ENCODE results near the gene MAG. TPM values are rescaled to one million over a fixed set of nuclear protein-coding genes. Genes with fewer than 3 reads are reported as not detected.

Gene MAG
- total and polyA plus RNA-seq, 2 of the 13 experiments (the other 11 are each of a cell fraction or from before 2014, with no cell fraction given): 0.20 to 1.3 TPM

GRCh38 chr19:35316560-35316959, 24.6 kb downstream of the MAG start (continued):
- TF ChIP-seq ESRRA (CRISPR knock-in tag; IDR thresholded peaks at IDR 0.05; ENCODE audit: low read depth) (0 out of 2 replicates have a peak, but pooled peaks have one; percentile 39), POLR2AphosphoS2 (IDR thresholded peaks at IDR 0.05; ENCODE audit: low read depth, low read length) (no peak), JUNB (CRISPR knock-in tag; IDR thresholded peaks at IDR 0.05; ENCODE audit: borderline replicate concordance) (no peak), SIN3B (IDR thresholded peaks at IDR 0.05; ENCODE audit: low read length) (no peak), ZNF678 (CRISPR knock-in tag; IDR thresholded peaks at IDR 0.05) (no peak), ZNF883 (CRISPR knock-in tag; IDR thresholded peaks at IDR 0.05; ENCODE audit: not compliant biosample characterization) (no peak), MYC (CRISPR knock-in tag; IDR thresholded peaks at IDR 0.05; ENCODE audit: borderline replicate concordance) (no peak), ZNF503 (CRISPR knock-in tag; IDR thresholded peaks at IDR 0.05) (0 out of 2 replicates have a peak, but pooled peaks have one; percentile 43), ZNF781 (CRISPR knock-in tag; IDR thresholded peaks at IDR 0.05; ENCODE audit: borderline replicate concordance, not compliant biosample characterization) (no peak), FOXP1 (IDR thresholded peaks at IDR 0.05) (no peak), FOXP1 (CRISPR knock-in tag; IDR thresholded peaks at IDR 0.05) (peak; percentile 74), GZF1 (CRISPR knock-in tag; IDR thresholded peaks at IDR 0.05) (no peak), MAX (IDR thresholded peaks at IDR 0.05) (peak; percentile 29; the same call in 1 of the 2 replicates), EEA1 (CRISPR knock-in tag; IDR thresholded peaks at IDR 0.05; ENCODE audit: borderline replicate concordance) (no peak), SAFB2 (CRISPR knock-in tag; IDR thresholded peaks at IDR 0.05; ENCODE audit: borderline replicate concordance, low read depth) (no peak), KDM3A (CRISPR knock-in tag; IDR thresholded peaks at IDR 0.05; ENCODE audit: low read depth) (no peak), ZNF672 (CRISPR knock-in tag; IDR thresholded peaks at IDR 0.05) (no peak), LRRFIP1 (CRISPR knock-in tag; conservative IDR thresholded peaks at IDR 0.05) (no peak), FOXO1 (CRISPR knock-in tag; IDR thresholded peaks at IDR 0.05) (peak; percentile 68; the same call in 1 of the 2 replicates), HMGXB3 (CRISPR knock-in tag; IDR thresholded peaks at IDR 0.05; ENCODE audit: borderline replicate concordance) (no peak), LCORL (IDR thresholded peaks at IDR 0.05) (no peak), LCORL (CRISPR knock-in tag; IDR thresholded peaks at IDR 0.05) (peak; percentile 83; the same call in 1 of the 2 replicates)
